BE2C (cell line): Measurements from ENCODE around the gene POLA2.

Experiments used
- DNase-seq: peaks from one replicate; pipeline ENCODE4 v3.0.0-alpha.2; 2020
- H3K27me3 ChIP-seq: fragments of 250-450 bp; sonication (Bioruptor Pico); 2 replicates; pipeline ENCODE4 v1.5.1; 2020; ENCODE audit warnings: mild to moderate bottlenecking
- H3K36me3 ChIP-seq: fragments of 250-450 bp; sonication (Bioruptor Pico); 2 replicates; pipeline ENCODE4 v1.5.1; 2020; ENCODE audit warnings: mild to moderate bottlenecking
- H3K4me1 ChIP-seq: fragments of 250-450 bp; sonication (Bioruptor Pico); 2 replicates; pipeline ENCODE4 v1.5.1; 2020
- H3K4me3 ChIP-seq: 2 replicates; pipeline ENCODE4 v1.5.1; 2011; ENCODE audit warnings: low read depth, low read length
- H3K9me3 ChIP-seq: fragments of 250-450 bp; sonication (Bioruptor Pico); 2 replicates; pipeline ENCODE4 v1.5.1; 2020
- TF ChIP-seq, protein P1 (sequence below): IDR thresholded peaks from 2 replicates; pipeline ENCODE4 v1.5.1; 2012; ENCODE audit warnings: mild to moderate bottlenecking, low read depth, low read length

POLA2 gene

DNA sequence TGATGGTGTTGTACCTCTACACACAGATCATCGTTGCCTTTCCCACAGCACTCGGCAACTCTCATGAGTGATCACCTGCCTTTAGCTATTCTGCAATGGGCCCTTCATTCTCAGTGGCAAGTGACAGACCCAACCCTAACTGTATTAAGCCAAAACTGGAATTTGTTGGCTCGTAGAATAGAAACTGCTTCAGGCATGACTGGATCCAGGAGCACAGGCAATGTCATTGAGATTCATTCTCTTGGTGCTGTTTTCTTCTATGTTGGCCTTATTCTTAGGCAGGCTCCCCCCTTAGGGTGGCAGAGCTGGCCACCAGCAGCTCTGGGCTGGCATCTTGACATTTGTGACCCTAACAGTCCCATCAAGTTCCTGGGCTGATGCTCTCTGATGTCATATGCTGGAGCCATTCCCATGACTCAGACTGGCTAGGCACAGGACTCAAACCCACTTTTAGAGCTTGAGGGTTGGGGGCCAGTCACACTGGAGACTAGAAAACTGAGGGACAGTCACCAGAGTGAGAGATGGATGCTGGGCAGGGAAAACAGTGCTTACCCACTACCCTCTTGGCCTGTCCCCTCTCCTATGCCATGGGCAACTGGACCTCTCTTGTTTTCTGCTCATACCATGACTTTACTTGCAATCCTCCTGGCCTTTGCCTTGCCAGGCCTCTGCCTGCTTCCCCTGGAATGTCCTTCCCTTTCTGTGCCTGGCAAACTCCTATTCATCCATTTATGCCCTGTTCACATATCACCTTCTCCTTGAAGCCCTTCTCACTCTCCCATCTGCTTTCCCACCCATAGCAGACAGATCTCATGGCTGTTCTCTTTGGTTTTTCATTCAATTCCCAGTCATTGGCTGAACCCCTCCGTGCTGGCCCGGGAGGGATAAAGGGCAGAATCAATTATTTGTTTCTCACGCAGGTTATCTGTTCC, 45.8 kb downstream of the POLA2 start:
- H3K9me3 ChIP-seq: no peaks in the 10 kb centered on the region
- no peak overlapping the region for H3K4me3 ChIP-seq
- peaks cover 5% of the 10 kb centered on the region; the same call in 1 of the 2 replicates for H3K4me1 ChIP-seq
- no peaks in the 10 kb centered on the region for H3K36me3 ChIP-seq
- TF ChIP-seq, protein P1, sequence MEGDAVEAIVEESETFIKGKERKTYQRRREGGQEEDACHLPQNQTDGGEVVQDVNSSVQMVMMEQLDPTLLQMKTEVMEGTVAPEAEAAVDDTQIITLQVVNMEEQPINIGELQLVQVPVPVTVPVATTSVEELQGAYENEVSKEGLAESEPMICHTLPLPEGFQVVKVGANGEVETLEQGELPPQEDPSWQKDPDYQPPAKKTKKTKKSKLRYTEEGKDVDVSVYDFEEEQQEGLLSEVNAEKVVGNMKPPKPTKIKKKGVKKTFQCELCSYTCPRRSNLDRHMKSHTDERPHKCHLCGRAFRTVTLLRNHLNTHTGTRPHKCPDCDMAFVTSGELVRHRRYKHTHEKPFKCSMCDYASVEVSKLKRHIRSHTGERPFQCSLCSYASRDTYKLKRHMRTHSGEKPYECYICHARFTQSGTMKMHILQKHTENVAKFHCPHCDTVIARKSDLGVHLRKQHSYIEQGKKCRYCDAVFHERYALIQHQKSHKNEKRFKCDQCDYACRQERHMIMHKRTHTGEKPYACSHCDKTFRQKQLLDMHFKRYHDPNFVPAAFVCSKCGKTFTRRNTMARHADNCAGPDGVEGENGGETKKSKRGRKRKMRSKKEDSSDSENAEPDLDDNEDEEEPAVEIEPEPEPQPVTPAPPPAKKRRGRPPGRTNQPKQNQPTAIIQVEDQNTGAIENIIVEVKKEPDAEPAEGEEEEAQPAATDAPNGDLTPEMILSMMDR: no peak
- no peak for DNase-seq
- H3K27me3 ChIP-seq: no peaks in the 10 kb centered on the region

DNA sequence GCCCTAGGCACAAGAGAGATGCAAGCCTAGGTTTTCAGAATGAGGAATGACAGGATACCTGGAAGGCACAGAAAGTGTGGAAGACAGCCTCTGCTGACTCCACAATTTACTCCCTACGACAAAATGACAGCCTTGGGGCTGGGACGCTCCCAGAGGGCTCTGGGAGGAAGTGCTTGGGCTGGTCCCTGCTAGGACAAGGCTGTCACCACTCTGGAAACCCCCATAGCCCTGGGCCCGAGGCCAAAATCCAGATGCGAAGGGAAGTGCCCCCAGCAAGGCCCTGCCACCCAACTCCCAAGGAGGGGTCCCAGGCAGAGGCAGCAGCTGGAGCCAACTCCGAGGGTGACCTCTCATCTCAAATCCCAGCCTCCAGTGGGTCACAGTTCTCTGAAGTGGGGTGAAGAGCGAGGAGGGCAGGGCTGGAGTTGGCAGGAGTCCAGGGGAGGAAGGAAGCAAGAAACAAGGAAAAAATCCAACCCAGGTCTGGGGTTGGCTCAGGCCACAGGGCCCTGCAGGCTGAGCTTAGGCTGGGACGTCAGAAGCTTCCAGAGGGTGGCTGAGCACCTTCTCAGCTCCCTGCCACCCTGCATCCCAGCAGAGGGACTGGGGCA, 46.6 kb downstream of the POLA2 start:
- TF ChIP-seq, protein P1: no peak
- peaks cover 5% of the 10 kb centered on the region; the same call in 1 of the 2 replicates for H3K4me1 ChIP-seq
- no peaks in the 10 kb centered on the region for H3K9me3 ChIP-seq
- no peak overlapping the region for H3K4me3 ChIP-seq
- DNase-seq: no peak
- no peaks in the 10 kb centered on the region for H3K27me3 ChIP-seq
- H3K36me3 ChIP-seq: no peaks in the 10 kb centered on the region

DNA sequence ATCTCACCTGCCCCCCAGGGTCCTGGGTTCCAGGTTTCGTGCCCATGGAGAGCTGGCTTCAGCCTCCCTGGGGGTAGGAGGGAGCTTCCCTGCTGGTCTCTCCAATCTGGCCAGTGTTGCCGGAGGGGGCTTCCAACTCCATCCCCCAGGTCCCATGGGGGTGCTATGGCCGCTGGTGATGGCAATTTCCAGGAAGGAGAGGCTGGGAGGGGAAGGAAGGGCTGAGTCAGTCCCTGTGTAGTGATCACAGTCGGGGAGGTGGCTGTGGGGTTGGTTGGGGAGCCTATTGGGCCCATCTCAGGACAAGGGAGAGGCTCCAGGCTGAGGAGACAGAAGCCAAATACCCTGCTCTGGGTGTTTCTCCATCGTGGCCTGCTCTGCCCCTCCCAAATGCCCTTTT, 47.2 kb downstream of the POLA2 start:
- no peaks in the 10 kb centered on the region for H3K36me3 ChIP-seq
- TF ChIP-seq, protein P1: no peak
- H3K27me3 ChIP-seq: no peaks in the 10 kb centered on the region
- no peaks in the 10 kb centered on the region for H3K9me3 ChIP-seq
- no peak overlapping the region for H3K4me3 ChIP-seq
- H3K4me1 ChIP-seq: peaks cover 5% of the 10 kb centered on the region; the same call in 1 of the 2 replicates
- DNase-seq: no peak

DNA sequence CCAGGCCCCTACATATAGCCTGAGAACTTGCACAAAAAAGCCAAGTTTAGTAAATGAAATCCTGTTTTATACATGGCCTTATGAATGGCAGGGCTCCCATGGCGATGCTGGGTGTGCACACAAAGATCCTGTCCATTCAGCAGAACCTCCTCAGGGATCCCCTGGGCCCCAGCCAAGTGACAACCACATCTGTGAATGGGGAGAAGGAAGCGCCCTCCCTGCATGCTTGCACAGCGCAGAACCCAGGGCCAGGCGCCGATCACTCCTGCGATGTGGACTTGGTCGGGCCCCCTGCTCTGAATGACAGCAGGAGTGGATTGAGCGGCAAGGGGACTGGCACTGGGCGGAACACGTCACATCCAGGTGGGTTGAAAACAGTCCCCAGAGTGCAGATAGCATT, 48.5 kb downstream of the POLA2 start:
- Histone ChIP-seq H3K36me3 (no peaks in the 10 kb centered on the region), H3K9me3 (no peaks in the 10 kb centered on the region), H3K4me3 (no peak overlapping the region), H3K27me3 (no peaks in the 10 kb centered on the region), H3K4me1 (peaks cover 5% of the 10 kb centered on the region; the same call in 1 of the 2 replicates)
- TF ChIP-seq, protein P1: no peak
- DNase-seq: no peak

DNA sequence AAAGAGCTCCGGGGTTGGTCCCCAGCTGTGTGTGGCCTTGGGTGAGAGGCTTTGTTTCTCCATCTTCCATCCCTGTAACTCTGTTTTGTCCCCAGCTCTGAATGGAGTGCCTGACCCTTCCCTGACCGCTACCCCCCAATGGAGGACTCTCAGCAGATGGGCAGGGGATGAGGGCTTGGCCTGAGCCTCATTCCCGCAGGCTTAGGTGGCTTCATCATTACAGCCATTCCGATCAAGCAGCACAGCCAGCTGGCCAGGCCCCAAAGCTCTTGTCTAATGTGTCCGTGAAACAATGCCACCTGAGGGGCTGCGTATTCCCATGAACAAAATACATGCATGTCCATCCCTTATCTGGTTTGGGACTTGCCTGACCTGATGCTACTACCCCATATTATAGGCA, 49.0 kb downstream of the POLA2 start:
- TF ChIP-seq, protein P1: no peak
- Histone ChIP-seq H3K4me1 (peaks cover 5% of the 10 kb centered on the region; the same call in 1 of the 2 replicates), H3K9me3 (no peaks in the 10 kb centered on the region), H3K27me3 (no peaks in the 10 kb centered on the region), H3K36me3 (no peaks in the 10 kb centered on the region), H3K4me3 (no peak overlapping the region)
- DNase-seq: no peak
